Peyer's patch (tissue), 4 donors: ENCODE results near the gene MPG. TPM values are rescaled to one million over a fixed set of nuclear protein-coding genes. Genes with fewer than 3 reads are reported as not detected.
"Not testable (repeated sequence)": the region's sequence is repeated elsewhere in the genome, so short reads cannot be mapped to it uniquely, and the experiment has no call there.

ENCODE experiments used
- DNase-seq, 3 donors: peaks; one replicate each; pipeline ENCODE4 v3.0.0-alpha.2; 2017 to 2019
- H3K27ac ChIP-seq, 4 donors: fragments of 200-600 bp; sonication (generic); one replicate each; pipeline ENCODE4 v1.5.1; 2016 to 2019
- H3K27me3 ChIP-seq, 2 donors: fragments of 200-600 bp; sonication (generic); one replicate each; pipeline ENCODE4 v1.5.1; 2019
- H3K36me3 ChIP-seq, 3 donors: fragments of 200-600 bp; sonication (generic); one replicate each; pipeline ENCODE4 v1.5.1; 2016 to 2019
- H3K4me1 ChIP-seq, 4 donors: fragments of 200-600 bp; sonication (generic); one replicate each; pipeline ENCODE4 v1.5.1; 2016 to 2019
- H3K4me3 ChIP-seq, 4 donors: fragments of 200-600 bp; sonication (generic); 1 replicate in 3 of 4; 2 replicates in 1 of 4; pipeline ENCODE4 v1.5.1; 2016 to 2019; ENCODE audit warnings: mild to moderate bottlenecking in 1 of 4
- H3K9me3 ChIP-seq, 4 donors: fragments of 200-600 bp; sonication (generic); one replicate each; pipeline ENCODE4 v1.5.1; 2016 to 2019; ENCODE audit warnings: mild to moderate bottlenecking in 1 of 4
- POLR2A ChIP-seq, 2 donors: fragments of 450-650 bp; IDR thresholded peaks; one replicate each; pipeline ENCODE4 v1.5.1; 2017; ENCODE audit warnings: antibody characterized with exemption in 2 of 2, mild to moderate bottlenecking in 2 of 2, moderate library complexity in 2 of 2
- total RNA-seq, 4 donors: library from RNA; depleted of rRNA; stranded (reverse); fragments of >200 nt; gene quantifications; one replicate each; pipeline ENCODE4 v1.1.0, GENCODE V29; 2016
- TF ChIP-seq, protein P1 (sequence below), 6 experiments: fragments of 450-650 bp in 4 of 6; fragments of 200-600 bp in 2 of 6; sonication (generic) in 1 of 6; IDR thresholded peaks; one replicate each; pipeline ENCODE4 v1.5.1; 2017 to 2019; ENCODE audit warnings: antibody characterized with exemption in 6 of 6, mild to moderate bottlenecking in 3 of 6, moderate library complexity in 1 of 6

Gene MPG
- total RNA-seq, 4 donors from 2014 or later, result 21.5 to 63.4 (median 44.7) TPM

DNA sequence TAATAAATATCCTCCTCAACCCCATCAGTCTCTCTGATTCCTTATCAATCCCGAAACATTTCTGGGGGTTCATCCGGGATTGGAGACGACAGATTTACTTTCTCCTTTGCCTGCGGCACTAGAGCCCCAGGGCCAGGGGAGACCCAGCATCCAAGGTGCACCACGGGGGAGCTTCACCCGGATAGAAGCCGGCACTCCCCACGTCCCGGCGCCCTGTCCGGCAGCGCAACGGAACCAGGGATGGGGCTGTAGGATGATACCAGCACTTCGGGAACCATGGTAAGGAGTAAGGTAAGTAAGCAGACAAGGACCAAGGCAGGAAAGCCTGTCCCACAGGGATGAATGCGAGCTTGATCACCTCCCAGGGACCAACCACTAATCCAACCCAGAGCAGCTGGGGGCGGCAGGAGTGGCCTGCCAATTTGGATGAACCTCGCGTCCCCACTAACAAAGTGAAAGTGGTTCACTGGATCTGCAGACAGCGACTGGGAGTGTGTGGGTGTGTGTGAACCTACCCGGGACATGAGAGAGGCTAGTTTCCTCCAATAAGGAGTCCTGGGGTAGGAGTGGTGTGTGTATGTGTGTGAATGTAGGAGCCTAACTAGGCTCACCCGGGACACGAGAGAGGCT, 36.5 kb upstream of the MPG start:
- H3K4me3 ChIP-seq, result no peak overlapping the region
- H3K27me3 ChIP-seq, result no peaks in the 10 kb centered on the region
- H3K27ac ChIP-seq, result no peak overlapping the region
- no peak for DNase-seq
- no peaks in the 10 kb centered on the region for H3K9me3 ChIP-seq
- peaks cover 0 to 21% (median 7%) of the 10 kb centered on the region in 4 donors for H3K4me1 ChIP-seq
- peaks cover 0 to 5% (median 0%) of the 10 kb centered on the region in 3 donors for H3K36me3 ChIP-seq
- TF ChIP-seq, protein P1, sequence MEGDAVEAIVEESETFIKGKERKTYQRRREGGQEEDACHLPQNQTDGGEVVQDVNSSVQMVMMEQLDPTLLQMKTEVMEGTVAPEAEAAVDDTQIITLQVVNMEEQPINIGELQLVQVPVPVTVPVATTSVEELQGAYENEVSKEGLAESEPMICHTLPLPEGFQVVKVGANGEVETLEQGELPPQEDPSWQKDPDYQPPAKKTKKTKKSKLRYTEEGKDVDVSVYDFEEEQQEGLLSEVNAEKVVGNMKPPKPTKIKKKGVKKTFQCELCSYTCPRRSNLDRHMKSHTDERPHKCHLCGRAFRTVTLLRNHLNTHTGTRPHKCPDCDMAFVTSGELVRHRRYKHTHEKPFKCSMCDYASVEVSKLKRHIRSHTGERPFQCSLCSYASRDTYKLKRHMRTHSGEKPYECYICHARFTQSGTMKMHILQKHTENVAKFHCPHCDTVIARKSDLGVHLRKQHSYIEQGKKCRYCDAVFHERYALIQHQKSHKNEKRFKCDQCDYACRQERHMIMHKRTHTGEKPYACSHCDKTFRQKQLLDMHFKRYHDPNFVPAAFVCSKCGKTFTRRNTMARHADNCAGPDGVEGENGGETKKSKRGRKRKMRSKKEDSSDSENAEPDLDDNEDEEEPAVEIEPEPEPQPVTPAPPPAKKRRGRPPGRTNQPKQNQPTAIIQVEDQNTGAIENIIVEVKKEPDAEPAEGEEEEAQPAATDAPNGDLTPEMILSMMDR (IDR thresholded peaks at IDR 0.05), result no peak
- no peak for TF ChIP-seq POLR2A (IDR thresholded peaks at IDR 0.05)

GRCh38 chr16:42069-42457, 36.0 kb upstream of the MPG start:
- no peak for DNase-seq
- Histone ChIP-seq H3K27ac (no peak overlapping the region), H3K27me3 (no peaks in the 10 kb centered on the region), H3K36me3 (peaks cover 0 to 8% (median 0%) of the 10 kb centered on the region in 3 donors), H3K4me1 (peaks cover 0 to 17% (median 7%) of the 10 kb centered on the region in 4 donors), H3K9me3 (no peaks in the 10 kb centered on the region), H3K4me3 (no peak overlapping the region)
- TF ChIP-seq, protein P1 (IDR thresholded peaks at IDR 0.05), result no peak
- no peak for TF ChIP-seq POLR2A (IDR thresholded peaks at IDR 0.05)

DNA sequence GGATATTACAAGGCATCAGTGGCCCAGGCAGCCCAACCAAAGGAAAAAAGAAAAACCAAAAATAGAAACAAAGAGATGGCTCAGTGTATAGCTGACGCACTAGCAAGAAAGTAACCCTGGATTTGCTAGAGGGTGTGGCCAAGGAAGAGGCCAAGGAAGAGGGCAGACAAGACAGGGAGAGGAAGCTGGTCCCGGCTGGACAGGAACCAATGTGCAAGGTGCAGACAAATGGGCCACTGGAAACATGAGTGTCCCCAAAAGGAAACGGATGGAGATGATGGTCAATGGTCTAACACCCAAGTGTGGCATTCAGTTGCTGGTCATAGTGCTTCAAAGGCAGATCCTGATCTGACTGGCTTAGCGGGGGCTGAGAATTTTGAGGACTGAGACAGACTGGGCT, 35.3 kb upstream of the MPG start:
- Histone ChIP-seq H3K27me3 (no peaks in the 10 kb centered on the region), H3K36me3 (peaks cover 0 to 12% (median 0%) of the 10 kb centered on the region in 3 donors), H3K27ac (no peak overlapping the region), H3K9me3 (no peaks in the 10 kb centered on the region), H3K4me3 (no peak overlapping the region), H3K4me1 (peaks cover 0 to 16% (median 7%) of the 10 kb centered on the region in 4 donors)
- TF ChIP-seq, protein P1 (IDR thresholded peaks at IDR 0.05), result no peak
- no peak for TF ChIP-seq POLR2A (IDR thresholded peaks at IDR 0.05)
- no peak for DNase-seq

DNA sequence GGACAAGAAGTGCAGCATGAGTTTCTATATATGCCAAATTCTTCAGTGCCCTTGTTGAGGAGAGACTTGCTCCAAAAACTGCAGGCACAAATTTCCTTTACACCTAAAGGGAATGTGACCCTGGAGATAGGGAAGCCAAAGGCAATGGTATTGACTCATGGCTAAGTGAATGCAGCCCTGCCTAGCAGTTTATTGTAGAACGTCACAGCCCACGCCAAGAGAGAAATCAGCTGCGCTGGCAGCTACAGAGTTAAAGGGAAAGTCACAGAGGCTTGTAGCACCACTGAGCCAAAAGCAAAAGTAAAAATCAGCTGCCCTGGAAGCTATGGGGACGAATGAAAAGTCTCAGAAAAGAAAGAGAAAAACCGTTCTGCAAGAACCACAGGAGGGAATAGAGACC, 34.7 kb upstream of the MPG start:
- Histone ChIP-seq H3K4me3 (no peak overlapping the region), H3K36me3 (peaks cover 0 to 12% (median 0%) of the 10 kb centered on the region in 3 donors), H3K4me1 (peaks cover 0 to 10% (median 5%) of the 10 kb centered on the region in 4 donors), H3K27me3 (no peaks in the 10 kb centered on the region), H3K27ac (no peak overlapping the region), H3K9me3 (no peaks in the 10 kb centered on the region)
- TF ChIP-seq, protein P1 (IDR thresholded peaks at IDR 0.05), result no peak
- TF ChIP-seq POLR2A (IDR thresholded peaks at IDR 0.05), result no peak
- no peak for DNase-seq

DNA sequence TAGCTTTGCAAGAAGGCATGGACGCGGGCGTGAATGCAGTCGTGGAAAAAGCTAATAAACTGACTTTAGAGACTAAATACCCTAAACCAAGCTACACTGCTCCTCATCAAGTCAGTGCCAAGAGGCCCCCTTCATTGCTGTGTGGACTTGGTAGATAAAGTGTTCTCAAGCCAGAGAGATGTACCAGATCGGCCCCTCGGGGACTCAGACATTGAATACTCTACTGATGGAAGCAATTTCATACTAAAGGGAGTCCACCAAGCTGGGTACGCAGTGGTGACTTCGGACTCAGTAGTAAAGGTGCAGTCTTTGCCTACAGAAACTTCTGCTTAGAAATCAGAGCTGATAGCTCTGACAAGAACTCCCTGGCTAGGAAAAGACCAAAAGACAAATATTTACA, 33.4 kb upstream of the MPG start:
- H3K4me1 ChIP-seq, result no peaks in the 10 kb centered on the region
- H3K27me3 ChIP-seq, result no peaks in the 10 kb centered on the region
- no peak overlapping the region for H3K4me3 ChIP-seq
- no peak for DNase-seq
- no peaks in the 10 kb centered on the region for H3K9me3 ChIP-seq
- TF ChIP-seq POLR2A (IDR thresholded peaks at IDR 0.05), result no peak
- peaks cover 0 to 12% (median 0%) of the 10 kb centered on the region in 3 donors for H3K36me3 ChIP-seq
- no peak overlapping the region for H3K27ac ChIP-seq

- TF ChIP-seq, protein P1 (IDR thresholded peaks at IDR 0.05), result no peak
- TF ChIP-seq POLR2A (IDR thresholded peaks at IDR 0.05), result no peak
- no peaks in the 10 kb centered on the region for H3K9me3 ChIP-seq
- H3K4me3 ChIP-seq, result no peak overlapping the region
- peaks cover 0 to 15% (median 0%) of the 10 kb centered on the region in 3 donors for H3K36me3 ChIP-seq
- H3K27me3 ChIP-seq, result no peaks in the 10 kb centered on the region
- DNase-seq, result no peak
- no peak overlapping the region for H3K27ac ChIP-seq
- H3K4me1 ChIP-seq, result no peaks in the 10 kb centered on the region
Observed at GRCh38 chr16:45454-45853, 32.6 kb upstream of the MPG start.

- not testable (repeated sequence) for DNase-seq
Observed at GRCh38 chr16:46510-46909, 31.5 kb upstream of the MPG start.

More at GRCh38 chr16:46510-46909, 31.5 kb upstream of the MPG start:
- peaks cover 0 to 15% (median 0%) of the 10 kb centered on the region in 3 donors for H3K36me3 ChIP-seq
- not testable (repeated sequence) for H3K27me3 ChIP-seq, H3K4me1 ChIP-seq, H3K9me3 ChIP-seq, H3K4me3 ChIP-seq, H3K27ac ChIP-seq
